GM12878 (cell line): ENCODE data around the gene TMTC3. TPM values are rescaled to one million over a fixed set of nuclear protein-coding genes. Genes with fewer than 3 reads are reported as not detected.

Experiments used
- ATAC-seq: fragments of 200-7000 bp; cut with Tn5 transposase; 3 replicates; pipeline ENCODE4 v1.9.1; 2020; ENCODE audit warnings: mild to moderate bottlenecking, moderate library complexity
- BruUV-seq: library from RNA; stranded (reverse); fragments of 400-500 nt; replicated peaks from 2 replicates; lab custom pipeline; 2021; lab: Mats Ljungman, UMichigan
- CTCF ChIA-PET: fragments of 300-600 bp; sonication (Branson Sonifier 250); formaldehyde crosslinking; extraction: SDS; loops from one replicate; lab custom pipeline; 2021; ENCODE audit warnings: inconsistent platforms; lab: Yijun Ruan, JAX
- POLR2A ChIA-PET: fragments of 350-600 bp; formaldehyde crosslinking; extraction: SDS; loops from one replicate; lab custom pipeline; 2021; ENCODE audit warnings: inconsistent platforms; lab: Charles Lee
- RAD21 ChIA-PET: fragments of 300-600 bp; sonication (Branson Sonifier 250); formaldehyde crosslinking; loops from one replicate; lab custom pipeline; 2023; ENCODE audit warnings: antibody characterized with exemption; ENCODE audit not compliant: unreplicated experiment; lab: Charles Lee
- SMC1A ChIA-PET: fragments of 300-600 bp; sonication (Branson Sonifier 250); formaldehyde crosslinking; loops from one replicate; lab custom pipeline; 2023; ENCODE audit not compliant: unreplicated experiment, uncharacterized antibody; lab: Charles Lee
- DNase-seq: peaks from one replicate; pipeline ENCODE4 v3.0.0-alpha.2; 2011; ENCODE audit warnings: low read depth, low spot score
- FAIRE-seq: peaks from 3 replicates; lab custom pipeline; 2011; peaks lifted over from hg19 to GRCh38; lab: Jason Lieb, UNC
- H2AFZ ChIP-seq: 2 replicates; pipeline ENCODE4 v1.6.0; 2011; ENCODE audit warnings: low read depth, low read length, control low read depth; ENCODE audit not compliant: control insufficient read depth
- H3K27ac ChIP-seq: 2 replicates; pipeline ENCODE4 v1.5.1; 2011; ENCODE audit warnings: control low read depth; ENCODE audit not compliant: control insufficient read depth, insufficient read depth
- H3K27me3 ChIP-seq, 2 experiments: replicated peaks in 1 of 2; 2 replicates each; pipeline versions ENCODE4 v1.6.0 to v1.6.1; 2011; ENCODE audit warnings: low read length in 1 of 2; ENCODE audit not compliant: control insufficient read depth in 2 of 2, insufficient read depth in 2 of 2
- H3K36me3 ChIP-seq, 2 experiments: 2 replicates each; pipeline ENCODE4 v1.5.1; 2011; ENCODE audit warnings: low read length in 1 of 2; ENCODE audit not compliant: control insufficient read depth in 2 of 2, insufficient read depth in 2 of 2
- H3K4me1 ChIP-seq: 2 replicates; pipeline ENCODE4 v1.6.1; 2011; ENCODE audit warnings: mild to moderate bottlenecking, low read length, moderate library complexity, mixed read lengths; ENCODE audit not compliant: control insufficient read depth, insufficient read depth
- H3K4me2 ChIP-seq: 2 replicates; pipeline ENCODE4 v1.6.0; 2011; ENCODE audit warnings: control low read depth; ENCODE audit not compliant: control insufficient read depth, insufficient read depth
- H3K4me3 ChIP-seq: fragments of 200-600 bp; sonication (generic); 2 replicates; pipeline ENCODE4 v1.5.1; 2016
- H3K79me2 ChIP-seq: 2 replicates; pipeline ENCODE4 v1.6.0; 2011; ENCODE audit warnings: low read length; ENCODE audit not compliant: control insufficient read depth, insufficient read depth
- H3K9ac ChIP-seq: 2 replicates; pipeline ENCODE4 v1.8.0; 2011; ENCODE audit warnings: low read length, control low read depth, mixed read lengths; ENCODE audit not compliant: control insufficient read depth, insufficient read depth
- H3K9me3 ChIP-seq: replicated peaks from 3 replicates; pipeline ENCODE4 v1.5.1; 2011; ENCODE audit warnings: mild to moderate bottlenecking, low read length; ENCODE audit not compliant: control insufficient read depth, insufficient read depth
- H4K20me1 ChIP-seq: 2 replicates; pipeline ENCODE4 v1.6.0; 2011; ENCODE audit not compliant: control insufficient read depth, insufficient read depth
- DPF2 ChIP-seq: fragments of 450-650 bp; IDR thresholded peaks from 2 replicates; pipeline ENCODE4 v1.6.1; 2017; ENCODE audit warnings: mild to moderate bottlenecking
- EP300 ChIP-seq, 2 experiments: fragments of 150-350 bp in 1 of 2; IDR thresholded peaks; 2 replicates each; pipeline ENCODE4 v1.6.1; 2011 to 2012; ENCODE audit warnings: low read depth in 2 of 2, low read length in 2 of 2, borderline replicate concordance in 1 of 2, improper control_type of control experiment in 1 of 2, inconsistent platforms in 1 of 2; ENCODE audit not compliant: control insufficient read depth in 1 of 2
- FOXK2 ChIP-seq: fragments of 450-650 bp; IDR thresholded peaks from 2 replicates; pipeline ENCODE4 v1.6.1; 2017; ENCODE audit warnings: mild to moderate bottlenecking, moderate library complexity
- IKZF2 ChIP-seq, 2 experiments: fragments of 450-650 bp; IDR thresholded peaks; 2 replicates each; pipeline ENCODE4 v1.6.1; 2017; ENCODE audit warnings: mild to moderate bottlenecking in 2 of 2, moderate library complexity in 2 of 2
- JUND ChIP-seq: IDR thresholded peaks from 2 replicates; pipeline ENCODE4 v1.6.1; 2012; ENCODE audit warnings: low read depth, mild to moderate bottlenecking, low read length, improper control_type of control experiment, moderate library complexity
- KDM1A ChIP-seq: fragments of 200-600 bp; sonication (generic); IDR thresholded peaks from 2 replicates; pipeline ENCODE4 v1.6.1; 2016; ENCODE audit warnings: borderline replicate concordance
- NFIC ChIP-seq: IDR thresholded peaks from 2 replicates; pipeline ENCODE4 v1.6.1; 2012; ENCODE audit warnings: low read depth, mild to moderate bottlenecking, inconsistent platforms, low read length, moderate library complexity
- NR2C1 ChIP-seq: fragments of 450-650 bp; IDR thresholded peaks from 2 replicates; pipeline ENCODE4 v1.6.1; 2017; ENCODE audit warnings: antibody characterized with exemption, mild to moderate bottlenecking, moderate library complexity
- PML ChIP-seq: IDR thresholded peaks from 2 replicates; pipeline ENCODE4 v1.6.1; 2012; ENCODE audit warnings: low read length, inconsistent platforms
- RAD51 ChIP-seq: fragments of 450-650 bp; IDR thresholded peaks from 2 replicates; pipeline ENCODE4 v1.6.1; 2016; ENCODE audit warnings: moderate library complexity, mild to moderate bottlenecking, inconsistent platforms
- TBL1XR1 ChIP-seq: IDR thresholded peaks from 2 replicates; pipeline ENCODE4 v1.6.1; 2012; ENCODE audit warnings: low read depth, low read length, improper control_type of control experiment
- TCF12 ChIP-seq: IDR thresholded peaks from 2 replicates; pipeline ENCODE4 v1.6.1; 2011; ENCODE audit warnings: low read depth, mild to moderate bottlenecking, low read length
- TCF3 ChIP-seq: IDR thresholded peaks from 2 replicates; pipeline ENCODE4 v1.6.1; 2012; ENCODE audit warnings: low read depth, mild to moderate bottlenecking, low read length, borderline replicate concordance; ENCODE audit not compliant: insufficient read depth
- TCF7 ChIP-seq: IDR thresholded peaks from 2 replicates; pipeline ENCODE4 v1.6.1; 2014; ENCODE audit warnings: antibody characterized with exemption, borderline replicate concordance
- ZNF274 ChIP-seq: IDR thresholded peaks from one replicate; pipeline ENCODE4 v1.8.0; 2011; ENCODE audit not compliant: insufficient read length, insufficient read depth
- ZNF384 ChIP-seq: IDR thresholded peaks from 2 replicates; pipeline ENCODE4 v1.6.1; 2012; ENCODE audit warnings: low read depth, mild to moderate bottlenecking, low read length, improper control_type of control experiment, borderline replicate concordance
- ZSCAN29 ChIP-seq: fragments of 450-650 bp; IDR thresholded peaks from 2 replicates; pipeline ENCODE4 v1.6.1; 2017; ENCODE audit warnings: mild to moderate bottlenecking, moderate library complexity
- ZZZ3 ChIP-seq: IDR thresholded peaks from 2 replicates; pipeline ENCODE4 v1.6.1; 2011; ENCODE audit warnings: low read depth; ENCODE audit not compliant: control insufficient read depth, insufficient read length
- WGBS: methylation state at CpG from one replicate; pipeline ENCODE4 v1.1.6; 2016; ENCODE audit warnings: low lambda C conversion rate; ENCODE audit not compliant: insufficient replicate concordance, insufficient coverage; ENCODE audit errors: missing lambda C conversion rate; 5-methylcytosine and 5-hydroxymethylcytosine counted together
- in situ Hi-C: fragments of 300-500 bp; cut with MboI; formaldehyde crosslinking; loops from 9 replicates; pipeline ENCODE4 v1.14.3; 2018; ENCODE audit warnings: mixed read lengths
- intact Hi-C: fragments of 100-400 bp; cut with micrococcal nuclease; formaldehyde crosslinking; loops from one replicate; pipeline ENCODE4 v1.14.2; 2022; ENCODE audit not compliant: unreplicated experiment
- polyA plus RNA-seq, 11 experiments: library from polyadenylated mRNA; depleted of rRNA in 4 of 11; unstranded in 6 of 11; stranded (reverse) in 5 of 11; fragments of >200 nt; fragmentation: Nextera tagmentation in 4 of 11; fragmentation: Illumina TruSeq in 1 of 11; extraction: Ambion mirVana in 4 of 11; extraction: Trizol in 1 of 11; gene quantifications; 1 replicate in 1 of 11; 2 replicates in 10 of 11; pipeline versions ENCODE4 v1.2.1 to v1.2.3, GENCODE V29; 2011 to 2016; ENCODE audit warnings: inconsistent platforms in 2 of 11, missing spikeins in 2 of 11, low read depth in 1 of 11
- total RNA-seq, 4 experiments: library from RNA; depleted of rRNA in 3 of 4; stranded (reverse); fragments of >200 nt in 3 of 4; fragmentation: Illumina TruSeq in 1 of 4; extraction: Trizol in 1 of 4; gene quantifications; 2 replicates each; pipeline versions ENCODE4 v1.2.1 to v1.2.3, GENCODE V29; 2013 to 2021
- TF ChIP-seq, protein P1 (sequence below): fragments of 450-650 bp; IDR thresholded peaks from 2 replicates; pipeline ENCODE4 v1.6.1; 2017; ENCODE audit warnings: mild to moderate bottlenecking, low read depth, inconsistent platforms; ENCODE audit not compliant: poor library complexity, severe bottlenecking
- TF ChIP-seq, protein P2 (sequence below): fragments of 450-650 bp; formaldehyde crosslinking; IDR thresholded peaks from 2 replicates; pipeline ENCODE4 v1.5.0; 2022; ENCODE audit warnings: mild to moderate bottlenecking, missing genetic modification characterization

The TMTC3 gene
- total and polyA plus RNA-seq, 10 of the 15 experiments (the other 5 are each of a cell fraction or from before 2014, with no cell fraction given): 1.4 to 5.7 (median 3.5) TPM

DNA sequence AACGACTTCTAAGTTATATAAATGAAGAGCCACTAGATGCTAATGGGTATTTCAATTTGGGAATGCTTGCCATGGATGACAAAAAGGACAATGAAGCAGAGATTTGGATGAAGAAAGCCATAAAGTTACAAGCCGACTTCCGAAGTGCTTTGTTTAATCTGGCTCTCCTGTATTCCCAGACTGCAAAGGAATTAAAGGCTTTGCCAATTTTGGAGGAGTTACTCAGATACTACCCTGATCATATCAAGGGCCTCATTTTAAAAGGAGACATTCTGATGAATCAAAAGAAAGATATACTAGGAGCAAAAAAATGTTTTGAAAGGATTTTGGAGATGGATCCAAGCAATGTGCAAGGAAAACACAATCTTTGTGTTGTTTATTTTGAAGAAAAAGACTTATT is 52.8 kb downstream of the TMTC3 start:
- WGBS: 98% methylated on average over 3 of the region's 3 CpGs
- H3K4me1 ChIP-seq: no peaks in the 10 kb centered on the region

More for the DNA sequence above, 52.8 kb downstream of the TMTC3 start:
- Histone ChIP-seq H2AFZ (no peak overlapping the region), H3K27me3 (no peaks in the 10 kb centered on the region), H4K20me1 (no peaks in the 10 kb centered on the region), H3K4me2 (no peak overlapping the region), H3K9me3 (no peaks in the 10 kb centered on the region), H3K79me2 (no peaks in the 10 kb centered on the region), H3K4me3 (no peak overlapping the region), H3K36me3 (no peaks in the 10 kb centered on the region; a peak in 1 of 4 replicates), H3K9ac (no peak overlapping the region), H3K27ac (no peak overlapping the region)
- no peak for ATAC-seq
- no peak for FAIRE-seq
- ChIA-PET SMC1A (interaction anchor here (0.6 to 1.0 kb wide), 2 partner anchors 139 to 411 kb away, joined by 3 read pairs; no protein-coding TSS in a partner anchor), CTCF (interaction anchor here (0.7 kb wide), 1 partner anchor 61 kb away, joined by 3 read pairs; no protein-coding TSS in a partner anchor), RAD21 (no interaction called here), POLR2A (no interaction called here)
- TF ChIP-seq ZSCAN29 (no peak), NFIC (no peak), ZZZ3 (no peak), ZNF274 (no peak), TBL1XR1 (no peak), KDM1A (no peak), TCF12 (no peak), IKZF2 (IDR thresholded peaks at IDR 0.05) (no peak), RAD51 (no peak), TCF7 (no peak), PML (no peak), FOXK2 (no peak), JUND (no peak), EP300 (IDR thresholded peaks at IDR 0.05; ENCODE audit: borderline replicate concordance in 1 of 2, control insufficient read depth in 1 of 2, low read depth in 2 of 2, low read length in 2 of 2) (no peak), ZNF384 (no peak), DPF2 (no peak), TCF3 (no peak), NR2C1 (no peak)
- TF ChIP-seq, protein P1, sequence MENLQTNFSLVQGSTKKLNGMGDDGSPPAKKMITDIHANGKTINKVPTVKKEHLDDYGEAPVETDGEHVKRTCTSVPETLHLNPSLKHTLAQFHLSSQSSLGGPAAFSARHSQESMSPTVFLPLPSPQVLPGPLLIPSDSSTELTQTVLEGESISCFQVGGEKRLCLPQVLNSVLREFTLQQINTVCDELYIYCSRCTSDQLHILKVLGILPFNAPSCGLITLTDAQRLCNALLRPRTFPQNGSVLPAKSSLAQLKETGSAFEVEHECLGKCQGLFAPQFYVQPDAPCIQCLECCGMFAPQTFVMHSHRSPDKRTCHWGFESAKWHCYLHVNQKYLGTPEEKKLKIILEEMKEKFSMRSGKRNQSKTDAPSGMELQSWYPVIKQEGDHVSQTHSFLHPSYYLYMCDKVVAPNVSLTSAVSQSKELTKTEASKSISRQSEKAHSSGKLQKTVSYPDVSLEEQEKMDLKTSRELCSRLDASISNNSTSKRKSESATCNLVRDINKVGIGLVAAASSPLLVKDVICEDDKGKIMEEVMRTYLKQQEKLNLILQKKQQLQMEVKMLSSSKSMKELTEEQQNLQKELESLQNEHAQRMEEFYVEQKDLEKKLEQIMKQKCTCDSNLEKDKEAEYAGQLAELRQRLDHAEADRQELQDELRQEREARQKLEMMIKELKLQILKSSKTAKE: no peak
- TF ChIP-seq, protein P2, sequence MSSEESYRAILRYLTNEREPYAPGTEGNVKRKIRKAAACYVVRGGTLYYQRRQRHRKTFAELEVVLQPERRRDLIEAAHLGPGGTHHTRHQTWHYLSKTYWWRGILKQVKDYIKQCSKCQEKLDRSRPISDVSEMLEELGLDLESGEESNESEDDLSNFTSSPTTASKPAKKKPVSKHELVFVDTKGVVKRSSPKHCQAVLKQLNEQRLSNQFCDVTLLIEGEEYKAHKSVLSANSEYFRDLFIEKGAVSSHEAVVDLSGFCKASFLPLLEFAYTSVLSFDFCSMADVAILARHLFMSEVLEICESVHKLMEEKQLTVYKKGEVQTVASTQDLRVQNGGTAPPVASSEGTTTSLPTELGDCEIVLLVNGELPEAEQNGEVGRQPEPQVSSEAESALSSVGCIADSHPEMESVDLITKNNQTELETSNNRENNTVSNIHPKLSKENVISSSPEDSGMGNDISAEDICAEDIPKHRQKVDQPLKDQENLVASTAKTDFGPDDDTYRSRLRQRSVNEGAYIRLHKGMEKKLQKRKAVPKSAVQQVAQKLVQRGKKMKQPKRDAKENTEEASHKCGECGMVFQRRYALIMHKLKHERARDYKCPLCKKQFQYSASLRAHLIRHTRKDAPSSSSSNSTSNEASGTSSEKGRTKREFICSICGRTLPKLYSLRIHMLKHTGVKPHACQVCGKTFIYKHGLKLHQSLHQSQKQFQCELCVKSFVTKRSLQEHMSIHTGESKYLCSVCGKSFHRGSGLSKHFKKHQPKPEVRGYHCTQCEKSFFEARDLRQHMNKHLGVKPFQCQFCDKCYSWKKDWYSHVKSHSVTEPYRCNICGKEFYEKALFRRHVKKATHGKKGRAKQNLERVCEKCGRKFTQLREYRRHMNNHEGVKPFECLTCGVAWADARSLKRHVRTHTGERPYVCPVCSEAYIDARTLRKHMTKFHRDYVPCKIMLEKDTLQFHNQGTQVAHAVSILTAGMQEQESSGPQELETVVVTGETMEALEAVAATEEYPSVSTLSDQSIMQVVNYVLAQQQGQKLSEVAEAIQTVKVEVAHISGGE (CRISPR knock-in tag): no peak
- in situ Hi-C loops: no loop called here
- no TSS peak for BruUV-seq
- DNase-seq: no peak
- intact Hi-C loops: no loop called here
